BJ (cell line): ENCODE data around the gene JAG2. TPM values are rescaled to one million over a fixed set of nuclear protein-coding genes. Genes with fewer than 3 reads are reported as not detected.
A peak's percentile ranks its signal among the peaks of the same experiment; 100 is the strongest.

Experiments used
- CTCF ChIA-PET: fragments of 350-600 bp; formaldehyde crosslinking; extraction: SDS; loops from one replicate; lab custom pipeline; 2021; ENCODE audit warnings: antibody characterized with exemption, inconsistent platforms; lab: Yijun Ruan, JAX
- POLR2A ChIA-PET: fragments of 300-600 bp; sonication (Branson Sonifier 250); formaldehyde crosslinking; extraction: SDS; loops from one replicate; lab custom pipeline; 2021; ENCODE audit warnings: antibody characterized with exemption; lab: Charles Lee
- DNase-seq: peaks from one replicate; pipeline ENCODE4 v3.0.0-alpha.2; 2011; ENCODE audit warnings: low read depth
- H3K27me3 ChIP-seq: 2 replicates; pipeline ENCODE4 v1.6.0; 2011; ENCODE audit warnings: low read length; ENCODE audit not compliant: control insufficient read depth, insufficient read depth
- H3K36me3 ChIP-seq: 2 replicates; pipeline ENCODE4 v1.5.1; 2011; ENCODE audit warnings: low read length; ENCODE audit not compliant: control insufficient read depth, insufficient read depth
- H3K4me3 ChIP-seq: 2 replicates; pipeline ENCODE4 v1.5.1; 2011; ENCODE audit warnings: low read depth, mild to moderate bottlenecking, control low read depth, low read length
- polyA plus RNA-seq: library from polyadenylated mRNA; depleted of rRNA; stranded (reverse); fragments of >200 nt; gene quantifications from 2 replicates; pipeline ENCODE4 v1.2.3, GENCODE V29; 2011
- TF ChIP-seq, protein P1 (sequence below): IDR thresholded peaks from 2 replicates; pipeline ENCODE4 v1.5.1; 2011; ENCODE audit warnings: low read depth, mild to moderate bottlenecking, control low read depth, inconsistent platforms, low read length, moderate library complexity; ENCODE audit not compliant: insufficient read depth

The JAG2 gene
- polyA plus RNA-seq, 1 experiment, result 0.23 TPM

GRCh38 chr14:105203057-105203531, 34.5 kb upstream of the JAG2 start:
- TF ChIP-seq, protein P1, sequence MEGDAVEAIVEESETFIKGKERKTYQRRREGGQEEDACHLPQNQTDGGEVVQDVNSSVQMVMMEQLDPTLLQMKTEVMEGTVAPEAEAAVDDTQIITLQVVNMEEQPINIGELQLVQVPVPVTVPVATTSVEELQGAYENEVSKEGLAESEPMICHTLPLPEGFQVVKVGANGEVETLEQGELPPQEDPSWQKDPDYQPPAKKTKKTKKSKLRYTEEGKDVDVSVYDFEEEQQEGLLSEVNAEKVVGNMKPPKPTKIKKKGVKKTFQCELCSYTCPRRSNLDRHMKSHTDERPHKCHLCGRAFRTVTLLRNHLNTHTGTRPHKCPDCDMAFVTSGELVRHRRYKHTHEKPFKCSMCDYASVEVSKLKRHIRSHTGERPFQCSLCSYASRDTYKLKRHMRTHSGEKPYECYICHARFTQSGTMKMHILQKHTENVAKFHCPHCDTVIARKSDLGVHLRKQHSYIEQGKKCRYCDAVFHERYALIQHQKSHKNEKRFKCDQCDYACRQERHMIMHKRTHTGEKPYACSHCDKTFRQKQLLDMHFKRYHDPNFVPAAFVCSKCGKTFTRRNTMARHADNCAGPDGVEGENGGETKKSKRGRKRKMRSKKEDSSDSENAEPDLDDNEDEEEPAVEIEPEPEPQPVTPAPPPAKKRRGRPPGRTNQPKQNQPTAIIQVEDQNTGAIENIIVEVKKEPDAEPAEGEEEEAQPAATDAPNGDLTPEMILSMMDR, result peak; percentile 93
- H3K4me3 ChIP-seq, result no peak overlapping the region
- ChIA-PET CTCF (interaction anchor here (0.6 to 2.1 kb wide), 19 partner anchors 9 to 325 kb away, joined by 3 to 9 read pairs (median 3); no protein-coding TSS in a partner anchor), POLR2A (no interaction called here)
- no peak for DNase-seq
- no peaks in the 10 kb centered on the region for H3K36me3 ChIP-seq
- H3K27me3 ChIP-seq, result no peaks in the 10 kb centered on the region; the same call in 1 of the 2 replicates

GRCh38 chr14:105201925-105202513, 33.4 kb upstream of the JAG2 start:
- H3K27me3 ChIP-seq, result no peaks in the 10 kb centered on the region; the same call in 1 of the 2 replicates
- ChIA-PET CTCF (interaction anchor here (0.6 to 2.2 kb wide), 5 partner anchors 18 to 150 kb away, joined by 3 to 12 read pairs (median 3); no protein-coding TSS in a partner anchor), POLR2A (no interaction called here)
- TF ChIP-seq, protein P1, result no peak
- DNase-seq, result no peak
- H3K36me3 ChIP-seq, result no peaks in the 10 kb centered on the region
- H3K4me3 ChIP-seq, result no peak overlapping the region

DNA sequence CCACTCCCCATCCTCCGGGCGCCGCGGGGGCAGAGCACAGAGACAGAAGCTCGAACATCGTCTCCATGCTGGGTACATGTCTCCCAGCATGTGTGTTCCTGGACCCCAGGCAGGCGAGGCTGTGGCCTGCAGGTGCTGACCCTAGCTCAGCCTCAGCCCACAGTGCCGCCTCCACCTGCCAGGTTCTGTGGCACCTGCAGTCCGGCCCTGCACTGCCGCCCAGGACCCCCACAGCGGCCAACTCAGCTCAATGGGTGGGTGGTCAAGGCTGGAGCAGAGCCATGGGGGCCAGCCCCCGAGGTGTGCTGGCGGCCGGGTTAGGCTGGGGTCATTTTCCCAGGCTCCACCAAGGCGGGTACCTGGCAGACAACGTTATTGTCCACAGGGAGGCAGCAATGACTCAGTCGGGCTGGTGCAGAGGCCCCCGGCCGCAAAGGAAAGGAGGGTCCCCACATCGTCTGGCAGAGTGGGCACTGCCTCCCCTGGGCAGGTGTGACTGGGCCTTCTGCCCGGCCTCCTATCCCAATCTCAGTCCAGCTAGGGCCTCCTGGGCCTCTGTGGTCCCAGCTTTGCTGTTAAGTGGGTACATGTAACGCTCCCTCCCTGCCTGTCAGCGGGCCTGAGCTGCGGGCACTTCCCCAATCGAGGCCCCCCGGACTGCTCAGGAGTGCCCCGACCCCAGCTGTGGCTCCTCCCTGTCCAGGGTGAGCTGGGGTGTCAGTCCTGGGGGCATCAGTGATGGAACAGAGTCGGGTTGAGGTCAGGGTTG, 32.8 kb upstream of the JAG2 start:
- DNase-seq, result no peak
- H3K4me3 ChIP-seq, result no peak overlapping the region
- ChIA-PET CTCF (interaction anchor here (0.7 to 2.2 kb wide), 4 partner anchors 17 to 151 kb away, joined by 3 to 12 read pairs (median 4); no protein-coding TSS in a partner anchor), POLR2A (no interaction called here)
- H3K36me3 ChIP-seq, result no peaks in the 10 kb centered on the region
- H3K27me3 ChIP-seq, result peaks cover 2% of the 10 kb centered on the region
- TF ChIP-seq, protein P1, result 0 out of 2 replicates have a peak, but pooled peaks have one; percentile 9

DNA sequence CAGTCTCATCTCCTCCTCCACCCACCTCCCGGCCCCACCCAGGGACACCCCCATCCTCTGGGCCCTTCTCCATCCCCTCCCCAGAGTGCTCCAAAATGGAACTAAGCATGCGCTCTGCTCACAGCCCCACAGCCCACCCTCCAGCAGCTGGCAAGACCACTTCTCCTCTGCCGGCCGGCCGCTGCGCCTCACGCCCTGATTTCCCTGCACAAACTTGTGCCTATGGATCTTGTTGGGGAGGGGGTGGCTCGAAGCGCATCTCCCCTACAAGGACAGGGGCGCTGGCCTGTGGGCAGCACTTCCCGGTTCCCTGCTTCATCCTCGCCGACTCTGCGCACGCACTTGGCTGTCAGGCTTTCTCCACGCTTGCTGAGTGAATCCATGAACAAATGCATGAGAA, 32.1 kb upstream of the JAG2 start:
- CTCF ChIA-PET, result interaction anchor here (1.4 to 2.2 kb wide), 2 partner anchors 19 to 151 kb away, joined by 4 to 12 read pairs; no protein-coding TSS in a partner anchor
- no peaks in the 10 kb centered on the region for H3K36me3 ChIP-seq
- DNase-seq, result no peak
- TF ChIP-seq, protein P1, result no peak
- H3K27me3 ChIP-seq, result peaks cover 4% of the 10 kb centered on the region
- no peak overlapping the region for H3K4me3 ChIP-seq
- POLR2A ChIA-PET, result no interaction called here

- CTCF ChIA-PET, result no interaction called here
- H3K4me3 ChIP-seq, result no peak overlapping the region
Observed at GRCh38 chr14:105200074-105200473, 31.5 kb upstream of the JAG2 start.

More at GRCh38 chr14:105200074-105200473, 31.5 kb upstream of the JAG2 start:
- DNase-seq, result no peak
- no peaks in the 10 kb centered on the region for H3K36me3 ChIP-seq
- peaks cover 4% of the 10 kb centered on the region for H3K27me3 ChIP-seq
- TF ChIP-seq, protein P1, result no peak
- POLR2A ChIA-PET, result no interaction called here
